H9 (cell line): ENCODE data around the gene ATG5. TPM values are rescaled to one million over a fixed set of nuclear protein-coding genes. Genes with fewer than 3 reads are reported as not detected.

Experiments
- DNase-seq: peaks from one replicate; pipeline ENCODE4 v3.0.0-alpha.2; 2017
- H2AFZ ChIP-seq: one replicate; pipeline ENCODE4 v1.6.1; 2013; ENCODE audit warnings: mild to moderate bottlenecking, low read length, control low read depth, moderate library complexity
- H2AK5ac ChIP-seq: 2 replicates; pipeline ENCODE4 v1.6.1; 2013; ENCODE audit warnings: low read length, control low read depth, mixed read lengths; ENCODE audit not compliant: insufficient read length
- H2BK120ac ChIP-seq: one replicate; pipeline ENCODE4 v1.6.1; 2013; ENCODE audit warnings: low read depth, mild to moderate bottlenecking, low read length, control low read depth, inconsistent platforms; ENCODE audit not compliant: poor library complexity, severe bottlenecking
- H2BK12ac ChIP-seq: 2 replicates; pipeline ENCODE4 v1.6.1; 2013; ENCODE audit warnings: low read length, control low read depth, mixed read lengths, low read depth; ENCODE audit not compliant: insufficient read length
- H2BK15ac ChIP-seq: 2 replicates; pipeline ENCODE4 v1.6.1; 2013; ENCODE audit warnings: low read depth, low read length, control low read depth
- H2BK20ac ChIP-seq: one replicate; pipeline ENCODE4 v1.6.1; 2013; ENCODE audit warnings: low read depth, mild to moderate bottlenecking, low read length, control low read depth, inconsistent platforms; ENCODE audit not compliant: poor library complexity, severe bottlenecking
- H2BK5ac ChIP-seq: 2 replicates; pipeline ENCODE4 v1.6.1; 2013; ENCODE audit warnings: low read length, control low read depth, mixed read lengths; ENCODE audit not compliant: insufficient read length
- H3K14ac ChIP-seq: 2 replicates; pipeline ENCODE4 v1.6.1; 2013; ENCODE audit warnings: low read length, control low read depth; ENCODE audit not compliant: insufficient read depth
- H3K18ac ChIP-seq: 2 replicates; pipeline ENCODE4 v1.6.1; 2013; ENCODE audit warnings: low read depth, mild to moderate bottlenecking, mixed read lengths, low read length, control low read depth; ENCODE audit not compliant: insufficient read length
- H3K23ac ChIP-seq: 2 replicates; pipeline ENCODE4 v1.6.1; 2013; ENCODE audit warnings: low read length, control low read depth, mixed read lengths, low read depth; ENCODE audit not compliant: insufficient read length
- H3K23me2 ChIP-seq: 2 replicates; pipeline ENCODE4 v1.6.1; 2013; ENCODE audit warnings: low read depth, mild to moderate bottlenecking, mixed read lengths, low read length, control low read depth; ENCODE audit not compliant: insufficient read length, poor library complexity, severe bottlenecking
- H3K27ac ChIP-seq: 2 replicates; pipeline ENCODE4 v1.5.1; 2013; ENCODE audit warnings: low read length, control low read depth, mixed read lengths, low read depth; ENCODE audit not compliant: insufficient read length
- H3K27me3 ChIP-seq: 2 replicates; pipeline ENCODE4 v1.6.1; 2013; ENCODE audit warnings: low read length, control low read depth, inconsistent platforms; ENCODE audit not compliant: insufficient read depth
- H3K4ac ChIP-seq: 2 replicates; pipeline ENCODE4 v1.6.1; 2013; ENCODE audit warnings: low read depth, mild to moderate bottlenecking, control low read depth, inconsistent platforms, low read length, moderate library complexity
- H3K4me1 ChIP-seq: 2 replicates; pipeline ENCODE4 v1.6.1; 2013; ENCODE audit warnings: low read length, control low read depth, inconsistent platforms; ENCODE audit not compliant: insufficient read depth
- H3K4me2 ChIP-seq: 2 replicates; pipeline ENCODE4 v1.6.1; 2013; ENCODE audit warnings: low read length, control low read depth, mixed read lengths; ENCODE audit not compliant: insufficient read length, insufficient read depth
- H3K56ac ChIP-seq: 2 replicates; pipeline ENCODE4 v1.6.1; 2013; ENCODE audit warnings: low read depth, mild to moderate bottlenecking, mixed read lengths, low read length, control low read depth; ENCODE audit not compliant: insufficient read length
- H3K79me1 ChIP-seq: 2 replicates; pipeline ENCODE4 v1.6.1; 2013; ENCODE audit warnings: low read depth, mild to moderate bottlenecking, moderate library complexity, low read length, control low read depth, inconsistent platforms; ENCODE audit not compliant: insufficient read depth, poor library complexity, severe bottlenecking
- H3K79me2 ChIP-seq: 2 replicates; pipeline ENCODE4 v1.6.1; 2013; ENCODE audit warnings: low read length, control low read depth, inconsistent platforms; ENCODE audit not compliant: insufficient read depth
- H3K9ac ChIP-seq: 2 replicates; pipeline ENCODE4 v1.6.1; 2013; ENCODE audit warnings: low read length, control low read depth, mixed read lengths; ENCODE audit not compliant: insufficient read length; ENCODE audit errors: extremely low read depth
- H3K9me3 ChIP-seq: one replicate; pipeline ENCODE4 v1.6.1; 2013; ENCODE audit warnings: low read depth, low read length, inconsistent platforms; ENCODE audit not compliant: control insufficient read depth
- H3T11ph ChIP-seq: one replicate; pipeline ENCODE4 v1.6.1; 2013; ENCODE audit warnings: mild to moderate bottlenecking, low read length, control low read depth, inconsistent platforms
- H4K20me1 ChIP-seq: one replicate; pipeline ENCODE4 v1.6.1; 2013; ENCODE audit not compliant: control insufficient read depth, insufficient read length, insufficient read depth
- H4K5ac ChIP-seq: 2 replicates; pipeline ENCODE4 v1.6.1; 2013; ENCODE audit warnings: low read depth, mild to moderate bottlenecking, mixed read lengths, low read length, control low read depth; ENCODE audit not compliant: insufficient read length
- H4K8ac ChIP-seq: replicated peaks from 2 replicates; pipeline ENCODE4 v1.6.1; 2013; ENCODE audit warnings: low read length, control low read depth, mixed read lengths, low read depth; ENCODE audit not compliant: insufficient read length
- H4K91ac ChIP-seq: 2 replicates; pipeline ENCODE4 v1.6.1; 2013; ENCODE audit warnings: low read depth, mild to moderate bottlenecking, moderate library complexity, mixed read lengths, low read length, control low read depth; ENCODE audit not compliant: insufficient read length
- H3K27ac Mint-ChIP-seq, 3 experiments: 2 replicates in 2 of 3; 3 replicates in 1 of 3; pipeline ENCODE4 v1.8.0; 2020 to 2021; ENCODE audit warnings: mixed read lengths in 3 of 3, mild to moderate bottlenecking in 1 of 3, moderate library complexity in 1 of 3
- H3K27me3 Mint-ChIP-seq: 2 replicates; pipeline ENCODE4 v1.8.0; 2021; ENCODE audit warnings: low read depth, mild to moderate bottlenecking, moderate library complexity, mixed read lengths
- H3K36me3 Mint-ChIP-seq, 3 experiments: 2 replicates in 2 of 3; 3 replicates in 1 of 3; pipeline ENCODE4 v1.8.0; 2020 to 2021; ENCODE audit warnings: low read depth in 3 of 3, mixed read lengths in 3 of 3; ENCODE audit not compliant: insufficient read depth in 1 of 3
- H3K4me1 Mint-ChIP-seq, 2 experiments: 2 replicates each; pipeline ENCODE4 v1.8.0; 2020; ENCODE audit warnings: mixed read lengths in 2 of 2
- H3K4me3 Mint-ChIP-seq, 2 experiments: 2 replicates in 1 of 2; 3 replicates in 1 of 2; pipeline ENCODE4 v1.8.0; 2020 to 2021; ENCODE audit warnings: mild to moderate bottlenecking in 2 of 2, mixed read lengths in 2 of 2, moderate library complexity in 1 of 2
- H3K9me3 Mint-ChIP-seq, 2 experiments: 2 replicates in 1 of 2; 3 replicates in 1 of 2; pipeline ENCODE4 v1.8.0; 2020; ENCODE audit warnings: mild to moderate bottlenecking in 2 of 2, mixed read lengths in 2 of 2, moderate library complexity in 1 of 2
- WGBS: extraction: QIAGEN DNeasy Blood & Tissue Kit; methylation state at CpG from one replicate; pipeline ENCODE4 v1.1.7; 2013; ENCODE audit warnings: missing lambda C conversion rate, low lambda C conversion rate, mixed read lengths; ENCODE audit not compliant: insufficient read length; ENCODE audit errors: extremely low coverage; 5-methylcytosine and 5-hydroxymethylcytosine counted together
- total RNA-seq: library from RNA; stranded (reverse); gene quantifications from 2 replicates; pipeline ENCODE4 v1.2.1, GENCODE V29; 2021
- TF ChIP-seq, protein P1 (sequence below): fragments of 200-600 bp; sonication (generic); conservative IDR thresholded peaks from 3 replicates; pipeline ENCODE4 v1.8.0; 2021; ENCODE audit warnings: antibody characterized with exemption, mild to moderate bottlenecking

ATG5 gene
- total RNA-seq, 1 experiment from 2014 or later, result 36.7 TPM

DNA sequence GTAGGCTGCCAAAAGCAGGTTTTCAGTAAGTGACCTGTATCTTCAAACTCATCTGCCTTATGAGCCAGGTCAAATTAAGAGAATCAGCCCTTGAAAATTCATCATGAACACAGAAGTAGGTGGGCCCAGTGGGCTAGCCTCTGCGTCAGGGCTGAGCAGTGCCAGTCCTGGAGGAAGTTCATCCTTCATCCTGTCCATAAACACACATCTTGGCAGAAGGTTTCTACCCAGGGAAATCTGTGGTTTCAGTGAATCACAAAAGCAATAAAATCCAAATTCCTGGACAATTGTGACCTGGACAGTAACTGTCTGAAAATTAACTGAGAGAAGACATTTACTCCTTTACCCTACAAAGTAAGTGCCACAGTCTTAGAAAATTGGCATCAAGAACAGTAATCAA, 72.4 kb downstream of the ATG5 start:
- DNase-seq, result no peak

More for the DNA sequence above, 72.4 kb downstream of the ATG5 start:
- Histone ChIP-seq H2BK20ac (no peak overlapping the region), H2AK5ac (no peak overlapping the region), H3K4me1 (no peaks in the 10 kb centered on the region), H3K79me2 (no peaks in the 10 kb centered on the region), H2AFZ (no peak overlapping the region), H3K23ac (no peak overlapping the region), H3K4ac (no peak overlapping the region), H3K79me1 (peaks cover 4% of the 10 kb centered on the region), H2BK120ac (no peak overlapping the region), H3K18ac (no peak overlapping the region), H3K9ac (no peak overlapping the region), H3K9me3 (no peaks in the 10 kb centered on the region), H4K20me1 (no peaks in the 10 kb centered on the region), H2BK12ac (no peak overlapping the region), H4K91ac (no peak overlapping the region), H4K5ac (no peak overlapping the region), H3K14ac (no peak overlapping the region), H3K27ac (no peak overlapping the region), H2BK15ac (no peak overlapping the region), H4K8ac (no peak overlapping the region), H3K27me3 (no peaks in the 10 kb centered on the region), H3K23me2 (no peaks in the 10 kb centered on the region), H2BK5ac (no peak overlapping the region), H3T11ph (no peak overlapping the region), H3K4me2 (no peak overlapping the region), H3K56ac (no peak overlapping the region)
- H3K27ac Mint-ChIP-seq, result no peak overlapping the region
- no peaks in the 10 kb centered on the region for H3K9me3 Mint-ChIP-seq
- peaks cover 0 to 9% (median 7%) of the 10 kb centered on the region in 3 experiments; a peak in 2 of 7 replicates for H3K36me3 Mint-ChIP-seq
- H3K4me3 Mint-ChIP-seq, result no peak overlapping the region
- H3K27me3 Mint-ChIP-seq, result no peaks in the 10 kb centered on the region
- TF ChIP-seq, protein P1, sequence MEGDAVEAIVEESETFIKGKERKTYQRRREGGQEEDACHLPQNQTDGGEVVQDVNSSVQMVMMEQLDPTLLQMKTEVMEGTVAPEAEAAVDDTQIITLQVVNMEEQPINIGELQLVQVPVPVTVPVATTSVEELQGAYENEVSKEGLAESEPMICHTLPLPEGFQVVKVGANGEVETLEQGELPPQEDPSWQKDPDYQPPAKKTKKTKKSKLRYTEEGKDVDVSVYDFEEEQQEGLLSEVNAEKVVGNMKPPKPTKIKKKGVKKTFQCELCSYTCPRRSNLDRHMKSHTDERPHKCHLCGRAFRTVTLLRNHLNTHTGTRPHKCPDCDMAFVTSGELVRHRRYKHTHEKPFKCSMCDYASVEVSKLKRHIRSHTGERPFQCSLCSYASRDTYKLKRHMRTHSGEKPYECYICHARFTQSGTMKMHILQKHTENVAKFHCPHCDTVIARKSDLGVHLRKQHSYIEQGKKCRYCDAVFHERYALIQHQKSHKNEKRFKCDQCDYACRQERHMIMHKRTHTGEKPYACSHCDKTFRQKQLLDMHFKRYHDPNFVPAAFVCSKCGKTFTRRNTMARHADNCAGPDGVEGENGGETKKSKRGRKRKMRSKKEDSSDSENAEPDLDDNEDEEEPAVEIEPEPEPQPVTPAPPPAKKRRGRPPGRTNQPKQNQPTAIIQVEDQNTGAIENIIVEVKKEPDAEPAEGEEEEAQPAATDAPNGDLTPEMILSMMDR, result no peak
- H3K4me1 Mint-ChIP-seq, result 0 out of 4 replicates have a peak, but pooled peaks cover 0 to 3% of the 10 kb centered on the region in 2 experiments
- WGBS, result no CpG with 5 or more reads among the region's 1 CpG
